ENCODE measurements around the gene CNTNAP2.
"Not testable (repeated sequence)": the region's sequence is repeated elsewhere in the genome, so short reads cannot be mapped to it uniquely, and the experiment has no call there.

CNTNAP2 gene

GRCh38 chr7:148291799-148292198 is 2175.2 kb downstream of the CNTNAP2 start:
- no peak overlapping the region for H3K4ac ChIP-seq (ENCODE audit: low read depth, low read length)
- H3K14ac ChIP-seq (ENCODE audit: low read length): no peak overlapping the region
- H2AFZ ChIP-seq (ENCODE audit: insufficient read depth, low read length, poor library complexity): no peak overlapping the region
- H3K79me2 ChIP-seq (ENCODE audit: control insufficient read depth, insufficient read depth, low read length, poor library complexity): no peaks in the 10 kb centered on the region
- no peak overlapping the region for H3K9ac ChIP-seq (ENCODE audit: low read length)
- H4K12ac ChIP-seq (ENCODE audit: low read depth, low read length): no peak overlapping the region
- WGBS (ENCODE audit: extremely low coverage, insufficient coverage, insufficient read length): no CpG with 5 or more reads among the region's 1 CpG
- H3K79me1 ChIP-seq (ENCODE audit: low read length): peaks cover 5% of the 10 kb centered on the region
- H2BK5ac ChIP-seq (ENCODE audit: low read depth, low read length, poor library complexity): no peak overlapping the region
- H3K18ac ChIP-seq (ENCODE audit: low read length): no peak overlapping the region
- H2BK120ac ChIP-seq (ENCODE audit: insufficient read depth, low read length, poor library complexity): no peak overlapping the region
- no peak overlapping the region for H4K8ac ChIP-seq (ENCODE audit: low read depth, low read length)
- no peak overlapping the region for H2BK12ac ChIP-seq (ENCODE audit: low read length)
- peaks cover 0 to 1% of the 10 kb centered on the region in 2 experiments for H3K36me3 ChIP-seq (ENCODE audit: control insufficient read depth in 1 of 2, insufficient read depth in 2 of 2, low read length in 2 of 2)
- no peak overlapping the region for H3K23ac ChIP-seq (ENCODE audit: low read length)
- no peaks in the 10 kb centered on the region for H3K9me3 ChIP-seq (ENCODE audit: insufficient read depth, low read depth, low read length)
- H4K91ac ChIP-seq (ENCODE audit: low read depth, low read length): no peak overlapping the region
- H3K27ac ChIP-seq (ENCODE audit: low read depth, low read length): no peak overlapping the region
- H3K27me3 ChIP-seq (ENCODE audit: insufficient read depth, low read length): no peaks in the 10 kb centered on the region
- H3K4me1 ChIP-seq (ENCODE audit: control insufficient read depth in 1 of 2, insufficient read depth in 2 of 2, low read length in 2 of 2): peaks cover 3 to 5% of the 10 kb centered on the region in 2 experiments
- H2AK5ac ChIP-seq (ENCODE audit: low read length): no peak overlapping the region
- no peak for DNase-seq
- H3K4me2 ChIP-seq (ENCODE audit: low read length): no peak overlapping the region
- no peak overlapping the region for H3K4me3 ChIP-seq (ENCODE audit: low read depth, low read length)

GRCh38 chr7:148296994-148297644 is 2180.5 kb downstream of the CNTNAP2 start:
- H3K79me2 ChIP-seq (ENCODE audit: control insufficient read depth, insufficient read depth, low read length, poor library complexity): no peaks in the 10 kb centered on the region
- no peak overlapping the region for H2BK5ac ChIP-seq (ENCODE audit: low read depth, low read length, poor library complexity)
- no peak overlapping the region for H2BK12ac ChIP-seq (ENCODE audit: low read length)
- H3K18ac ChIP-seq (ENCODE audit: low read length): no peak overlapping the region
- H2AFZ ChIP-seq (ENCODE audit: insufficient read depth, low read length, poor library complexity): no peak overlapping the region
- no peak overlapping the region for H3K4ac ChIP-seq (ENCODE audit: low read depth, low read length)
- no peak overlapping the region for H4K12ac ChIP-seq (ENCODE audit: low read depth, low read length)
- no peaks in the 10 kb centered on the region for H3K4me1 ChIP-seq (ENCODE audit: control insufficient read depth in 1 of 2, insufficient read depth in 2 of 2, low read length in 2 of 2)
- no peaks in the 10 kb centered on the region for H3K27me3 ChIP-seq (ENCODE audit: insufficient read depth, low read length)
- H3K9me3 ChIP-seq (ENCODE audit: insufficient read depth, low read depth, low read length): peaks cover 1% of the 10 kb centered on the region
- no peak overlapping the region for H2AK5ac ChIP-seq (ENCODE audit: low read length)
- H3K14ac ChIP-seq (ENCODE audit: low read length): no peak overlapping the region
- no peak overlapping the region for H4K91ac ChIP-seq (ENCODE audit: low read depth, low read length)
- H3K4me2 ChIP-seq (ENCODE audit: low read length): no peak overlapping the region
- no peak overlapping the region for H3K9ac ChIP-seq (ENCODE audit: low read length)
- no peak overlapping the region for H3K27ac ChIP-seq (ENCODE audit: low read depth, low read length)
- WGBS (ENCODE audit: extremely low coverage, insufficient coverage, insufficient read length): 100% methylated on average over 1 of the region's 2 CpGs
- no peak for DNase-seq
- no peak overlapping the region for H3K23ac ChIP-seq (ENCODE audit: low read length)
- H3K79me1 ChIP-seq (ENCODE audit: low read length): peaks cover 2% of the 10 kb centered on the region
- no peak overlapping the region for H2BK120ac ChIP-seq (ENCODE audit: insufficient read depth, low read length, poor library complexity)
- no peak overlapping the region for H4K8ac ChIP-seq (ENCODE audit: low read depth, low read length)
- no peak overlapping the region for H3K4me3 ChIP-seq (ENCODE audit: low read depth, low read length)
- peaks cover 0 to 1% of the 10 kb centered on the region in 2 experiments for H3K36me3 ChIP-seq (ENCODE audit: control insufficient read depth in 1 of 2, insufficient read depth in 2 of 2, low read length in 2 of 2)

GRCh38 chr7:148298768-148299167 is 2182.2 kb downstream of the CNTNAP2 start:
- H3K27me3 ChIP-seq (ENCODE audit: insufficient read depth, low read length); H2AK5ac ChIP-seq (ENCODE audit: low read length); H3K4me3 ChIP-seq (ENCODE audit: low read depth, low read length); H4K91ac ChIP-seq (ENCODE audit: low read depth, low read length); H3K14ac ChIP-seq (ENCODE audit: low read length); H3K9ac ChIP-seq (ENCODE audit: low read length); H3K9me3 ChIP-seq (ENCODE audit: insufficient read depth, low read depth, low read length); H2BK5ac ChIP-seq (ENCODE audit: low read depth, low read length, poor library complexity); H3K79me2 ChIP-seq (ENCODE audit: control insufficient read depth, insufficient read depth, low read length, poor library complexity); H3K79me1 ChIP-seq (ENCODE audit: low read length); H4K8ac ChIP-seq (ENCODE audit: low read depth, low read length); H3K23ac ChIP-seq (ENCODE audit: low read length); H3K36me3 ChIP-seq (ENCODE audit: control insufficient read depth in 1 of 2, insufficient read depth in 2 of 2, low read length in 2 of 2); H3K27ac ChIP-seq (ENCODE audit: low read depth, low read length); H2AFZ ChIP-seq (ENCODE audit: insufficient read depth, low read length, poor library complexity); DNase-seq; H3K18ac ChIP-seq (ENCODE audit: low read length); H3K4me2 ChIP-seq (ENCODE audit: low read length); H4K12ac ChIP-seq (ENCODE audit: low read depth, low read length); H2BK120ac ChIP-seq (ENCODE audit: insufficient read depth, low read length, poor library complexity); H3K4ac ChIP-seq (ENCODE audit: low read depth, low read length); H3K4me1 ChIP-seq (ENCODE audit: control insufficient read depth in 1 of 2, insufficient read depth in 2 of 2, low read length in 2 of 2): not testable (repeated sequence)
- peak overlapping the region; percentile 40 for H2BK12ac ChIP-seq (ENCODE audit: low read length)
- no CpG with 5 or more reads among the region's 7 CpGs for WGBS (ENCODE audit: extremely low coverage, insufficient coverage, insufficient read length)

DNA sequence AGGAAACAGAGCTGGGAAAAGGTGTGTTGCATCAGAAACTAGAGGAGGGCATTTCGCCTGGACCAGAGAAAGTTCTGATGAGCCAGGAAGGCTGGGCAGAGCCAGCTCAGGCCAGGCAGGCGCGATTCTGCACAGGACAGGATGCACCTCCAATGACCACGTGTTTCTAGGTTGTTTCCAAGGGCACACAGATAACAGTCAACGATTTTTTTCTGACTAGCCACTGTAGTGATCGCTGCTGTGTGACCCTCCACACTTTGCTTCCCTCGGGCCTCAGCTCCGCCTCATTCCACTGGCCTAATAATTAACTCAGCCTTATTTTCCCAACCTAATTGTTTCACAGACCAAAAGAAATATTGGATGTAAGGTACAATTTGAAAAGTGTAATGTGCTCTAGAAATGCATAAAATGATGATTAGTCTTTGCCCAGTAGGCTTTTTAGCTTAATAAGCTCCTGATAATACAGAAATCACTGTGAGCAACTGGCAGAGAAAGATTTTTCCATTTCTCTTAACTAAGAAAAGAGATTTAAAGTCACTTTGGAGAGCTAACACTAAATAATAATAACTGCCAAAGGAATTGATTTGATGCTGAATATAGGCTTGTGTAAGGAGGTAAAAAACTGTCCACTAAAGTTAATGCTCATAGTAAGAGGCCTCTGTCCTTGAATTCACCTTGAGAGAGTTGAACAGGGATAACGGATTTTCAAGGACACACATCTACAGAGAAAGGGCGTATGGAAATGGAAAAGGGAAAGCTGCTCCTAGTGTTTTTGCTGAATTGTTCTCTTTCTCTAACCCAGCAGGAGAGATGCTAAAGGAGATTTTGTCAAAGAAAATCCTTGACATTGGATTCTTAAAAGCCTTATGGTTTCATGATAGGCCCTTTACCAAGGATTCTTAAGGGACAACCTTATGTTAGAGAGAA is 2183.0 kb downstream of the CNTNAP2 start:
- Histone ChIP-seq H3K27ac (ENCODE audit: low read depth, low read length) (no peak overlapping the region), H4K8ac (ENCODE audit: low read depth, low read length) (no peak overlapping the region), H2AK5ac (ENCODE audit: low read length) (no peak overlapping the region), H3K4me2 (ENCODE audit: low read length) (no peak overlapping the region), H4K12ac (ENCODE audit: low read depth, low read length) (no peak overlapping the region), H2BK12ac (ENCODE audit: low read length) (peak overlapping the region; percentile 31), H3K18ac (ENCODE audit: low read length) (no peak overlapping the region), H3K36me3 (ENCODE audit: control insufficient read depth in 1 of 2, insufficient read depth in 2 of 2, low read length in 2 of 2) (peaks cover 0 to 1% of the 10 kb centered on the region in 2 experiments), H2AFZ (ENCODE audit: insufficient read depth, low read length, poor library complexity) (no peak overlapping the region), H3K4me1 (ENCODE audit: control insufficient read depth in 1 of 2, insufficient read depth in 2 of 2, low read length in 2 of 2) (peaks cover 0 to 3% of the 10 kb centered on the region in 2 experiments), H3K27me3 (ENCODE audit: insufficient read depth, low read length) (no peaks in the 10 kb centered on the region), H4K91ac (ENCODE audit: low read depth, low read length) (no peak overlapping the region), H3K79me2 (ENCODE audit: control insufficient read depth, insufficient read depth, low read length, poor library complexity) (no peaks in the 10 kb centered on the region), H2BK5ac (ENCODE audit: low read depth, low read length, poor library complexity) (no peak overlapping the region), H3K9me3 (ENCODE audit: insufficient read depth, low read depth, low read length) (peaks cover 1% of the 10 kb centered on the region), H2BK120ac (ENCODE audit: insufficient read depth, low read length, poor library complexity) (no peak overlapping the region), H3K4ac (ENCODE audit: low read depth, low read length) (no peak overlapping the region), H3K79me1 (ENCODE audit: low read length) (peaks cover 2% of the 10 kb centered on the region), H3K14ac (ENCODE audit: low read length) (no peak overlapping the region), H3K4me3 (ENCODE audit: low read depth, low read length) (no peak overlapping the region), H3K9ac (ENCODE audit: low read length) (no peak overlapping the region), H3K23ac (ENCODE audit: low read length) (no peak overlapping the region)
- DNase-seq: no peak
- no CpG with 5 or more reads among the region's 10 CpGs for WGBS (ENCODE audit: extremely low coverage, insufficient coverage, insufficient read length)
